GM21723 (cell line): ENCODE data around the gene UBE2B.
"Not testable (repeated sequence)": the region's sequence is repeated elsewhere in the genome, so short reads cannot be mapped to it uniquely, and the experiment has no call there.

Experiments
- ATAC-seq: cut with Tn5 transposase; IDR thresholded peaks from one replicate; pipeline ENCODE4 v1.9.1; 2021; ENCODE audit warnings: mild to moderate bottlenecking, moderate library complexity; ENCODE audit not compliant: unreplicated experiment

UBE2B gene

DNA sequence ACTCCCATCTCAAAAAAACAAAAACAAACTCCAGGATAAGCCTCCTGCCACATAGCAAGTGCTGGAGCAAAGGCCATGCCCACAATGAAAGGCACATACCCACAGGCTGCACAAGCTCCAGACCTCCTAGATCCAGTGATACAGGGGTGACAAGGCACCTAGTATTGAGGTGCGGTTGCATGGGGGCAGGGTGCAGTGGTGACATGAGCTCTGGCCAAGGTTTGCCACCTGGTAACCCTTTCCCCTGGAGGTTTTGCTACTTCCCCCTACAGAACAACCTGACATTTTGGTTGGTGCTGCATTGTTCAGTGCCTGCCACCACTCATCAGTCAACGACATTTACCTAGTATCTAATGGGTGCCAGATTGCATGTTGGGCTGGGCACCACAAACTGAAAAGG lies 25.8 kb downstream of the UBE2B start:
- ATAC-seq, result no peak

DNA sequence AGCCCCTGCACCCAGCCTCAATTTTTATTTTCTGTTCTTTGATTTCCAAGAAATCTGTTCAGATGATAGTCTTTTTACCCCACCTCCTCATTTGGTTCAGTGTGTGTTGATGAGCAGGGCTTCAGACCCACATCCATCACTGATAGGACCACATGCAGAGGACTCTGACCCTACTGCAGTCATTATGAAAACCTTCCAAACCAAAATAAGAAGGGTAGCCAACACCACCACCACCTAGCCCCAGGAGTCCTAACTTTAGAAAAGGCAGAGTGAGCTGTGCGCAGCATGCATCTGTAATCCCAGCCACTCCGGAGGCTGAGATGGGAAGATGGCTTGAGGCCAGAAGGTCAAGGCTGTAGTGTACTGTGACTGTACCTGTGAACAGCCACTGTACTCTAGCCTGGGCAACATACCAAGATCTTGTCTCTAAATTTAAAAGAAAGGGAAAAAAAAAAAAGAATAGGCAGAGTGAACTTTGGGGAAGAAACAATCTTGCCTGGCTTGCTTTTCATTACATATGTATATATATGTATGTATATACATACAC lies 27.3 kb downstream of the UBE2B start:
- no peak for ATAC-seq

DNA sequence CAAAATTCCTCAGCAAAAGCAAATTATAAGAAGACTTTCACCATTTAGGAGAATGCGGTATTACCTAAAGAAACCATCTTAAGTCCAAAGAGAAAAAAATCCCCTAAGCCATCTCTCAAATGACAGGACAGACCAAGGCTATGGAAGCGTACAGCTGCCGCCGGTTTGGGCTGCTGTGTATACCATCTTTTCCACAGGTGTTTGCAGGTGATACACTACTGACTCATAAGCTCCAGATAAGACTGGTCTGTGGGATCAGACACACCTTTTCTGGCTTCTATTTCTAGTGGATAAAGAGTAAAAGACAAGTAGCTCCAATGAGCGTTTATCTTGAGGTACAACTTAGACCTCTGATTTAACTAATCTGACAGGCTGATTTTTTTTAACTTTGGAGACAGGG lies 32.6 kb downstream of the UBE2B start:
- ATAC-seq, result no peak

GRCh38 chr5:134406390-134406789 lies 35.0 kb downstream of the UBE2B start:
- ATAC-seq, result no peak

DNA sequence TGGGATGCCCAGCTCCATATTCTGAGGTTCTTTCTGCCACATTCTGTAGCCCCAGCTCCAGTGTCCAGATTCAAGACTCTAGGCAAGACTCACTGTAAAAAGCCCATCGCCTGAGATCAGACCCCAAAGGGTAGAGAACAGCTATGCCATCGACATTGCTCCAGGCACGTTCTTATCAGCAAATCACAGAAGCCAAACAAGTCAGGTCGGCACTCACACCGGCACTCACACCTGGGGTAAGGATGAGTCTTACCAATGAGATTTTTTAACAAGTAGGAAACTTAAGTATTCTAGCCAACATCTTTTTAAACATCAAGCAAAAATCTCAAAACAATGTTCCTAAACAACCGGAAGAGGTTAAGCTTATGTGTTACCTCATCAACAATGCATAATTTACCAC lies 38.0 kb downstream of the UBE2B start:
- ATAC-seq, result no peak

DNA sequence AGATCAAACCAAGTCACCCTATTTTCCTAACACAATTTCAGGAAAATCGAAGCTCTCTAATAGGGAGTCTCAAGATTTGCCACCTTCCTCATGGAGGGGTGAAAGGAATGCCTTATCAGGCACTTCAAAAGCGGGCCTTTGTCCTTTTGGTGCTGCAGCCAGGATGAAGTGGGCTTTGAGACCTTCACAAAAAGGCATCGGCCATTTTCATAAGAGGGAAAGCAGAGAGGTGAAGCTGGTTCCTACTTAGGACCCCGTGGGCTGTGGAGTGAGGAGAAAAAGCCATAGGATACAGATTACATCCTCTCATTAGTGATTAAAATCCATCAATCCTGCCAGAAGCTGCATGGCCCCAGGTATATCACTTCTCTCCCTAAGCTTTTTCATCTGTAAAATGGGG lies 39.5 kb downstream of the UBE2B start:
- no peak for ATAC-seq

DNA sequence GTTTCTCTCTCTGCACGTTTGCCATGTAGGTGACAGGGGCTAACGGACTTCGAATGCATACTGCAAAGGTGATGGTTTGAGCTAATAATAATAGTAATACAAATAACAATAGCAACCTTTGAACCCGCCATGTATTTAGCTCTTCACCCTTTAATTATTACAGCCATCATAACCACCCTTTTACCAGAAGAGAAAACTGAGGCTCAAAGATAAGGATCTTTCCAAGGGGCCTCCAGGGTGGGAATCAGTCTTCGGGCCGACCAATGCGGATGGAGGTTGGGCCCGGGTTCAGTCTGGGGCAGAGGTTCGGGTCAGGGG lies 39.8 kb downstream of the UBE2B start:
- no peak for ATAC-seq

DNA sequence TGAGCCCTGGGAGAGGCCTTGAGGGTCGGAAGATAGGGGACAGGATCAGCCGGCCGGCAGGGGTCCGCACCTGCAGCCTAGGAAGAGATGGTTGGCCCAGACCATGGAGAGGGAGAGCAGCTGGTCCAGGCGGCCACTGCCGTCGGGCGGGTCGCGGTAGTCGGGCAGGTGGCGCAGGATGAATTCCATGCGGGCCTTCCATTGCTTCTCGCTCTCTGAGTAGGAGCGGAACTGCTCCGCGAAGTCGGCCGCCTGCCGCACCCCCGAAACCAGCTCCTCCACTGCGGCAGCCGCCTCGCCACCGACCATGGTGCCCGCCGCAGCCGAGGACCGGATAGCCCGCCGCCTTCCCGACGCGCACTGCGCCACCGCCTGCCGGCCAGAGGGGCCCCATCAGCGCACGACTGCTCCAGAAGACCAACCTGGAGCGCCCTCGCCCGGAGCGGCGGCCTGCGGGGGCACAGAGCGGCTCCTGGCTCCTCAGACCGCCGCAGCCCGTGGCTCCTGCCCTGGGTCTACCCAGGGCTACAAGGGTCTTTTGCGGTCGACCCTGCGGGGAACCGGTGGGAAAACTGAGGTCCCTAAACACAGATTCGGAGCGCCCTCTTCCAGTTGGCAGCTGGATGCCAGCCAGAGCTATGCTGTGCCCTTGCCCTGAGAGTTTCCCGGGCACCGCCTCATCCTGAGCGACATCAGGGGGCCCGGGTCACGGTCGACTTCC lies 40.3 kb downstream of the UBE2B start, which contains the start of gene CDKN2AIPNL:
TSS of gene CDKN2AIPNL (minus strand) at position 336 of the 721 bp plus-strand sequence. CDS start at position 309, 27 bp downstream.
- peak; percentile 99 for ATAC-seq

DNA sequence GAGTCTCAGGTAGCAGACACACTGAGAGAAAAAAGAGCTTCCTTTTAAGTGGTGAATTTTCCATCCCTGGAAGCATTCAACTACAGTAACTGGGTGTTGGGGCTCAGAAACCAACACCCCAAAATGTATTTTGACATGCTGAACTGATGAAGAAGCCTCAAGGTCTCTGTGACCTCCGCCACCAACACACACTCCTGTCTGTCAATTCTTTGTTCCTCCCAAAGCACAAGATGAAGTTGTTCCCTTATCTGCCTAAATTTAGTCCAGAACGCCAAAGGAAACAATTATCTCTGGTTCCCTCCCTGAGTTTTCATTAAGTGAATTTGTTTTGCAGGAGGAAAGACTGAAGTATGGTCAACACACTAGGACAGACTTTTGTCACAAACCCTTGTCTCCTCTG lies 41.7 kb downstream of the UBE2B start:
- no peak for ATAC-seq

- no peak for ATAC-seq
These were observed 46.3 kb downstream of the UBE2B start for GRCh38 chr5:134417707-134418106.

DNA sequence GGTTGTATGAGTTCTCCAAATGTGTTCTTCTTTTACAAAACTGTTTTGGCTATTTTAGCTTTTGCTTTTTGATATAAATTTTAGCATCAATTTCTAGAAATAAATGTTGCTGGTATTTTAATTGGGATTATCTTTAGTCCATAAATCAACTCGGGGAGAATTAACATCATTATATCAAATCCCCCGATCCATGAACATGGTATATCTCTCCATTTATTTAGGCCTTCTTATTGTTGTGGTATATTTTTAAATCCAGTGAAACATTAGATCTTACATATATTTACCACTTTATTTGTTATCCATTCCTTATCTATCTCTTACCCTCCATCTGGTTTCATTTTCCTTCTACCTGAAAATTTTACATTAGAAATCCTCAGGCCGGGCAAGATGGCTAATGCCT lies 47.6 kb downstream of the UBE2B start:
- ATAC-seq, result no peak

DNA sequence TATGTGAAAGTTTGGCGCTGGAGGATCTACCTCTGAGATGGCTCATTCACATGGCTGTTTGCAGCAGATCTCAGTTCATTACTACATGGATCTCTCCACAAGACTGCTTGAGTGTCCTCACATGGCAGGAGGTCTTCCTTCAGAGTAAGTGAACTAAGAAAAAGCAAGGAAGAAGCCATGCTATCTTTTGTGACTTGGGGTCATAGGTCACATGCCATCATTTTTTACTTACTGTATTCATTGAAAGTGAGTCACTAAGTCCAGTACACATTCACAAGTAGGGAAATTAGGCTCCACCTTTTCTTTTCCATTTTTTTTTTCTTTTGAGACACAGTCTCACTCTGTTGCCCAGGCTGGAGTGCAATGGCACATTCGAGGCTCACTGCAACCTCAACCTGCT lies 49.0 kb downstream of the UBE2B start:
- no peak for ATAC-seq

GRCh38 chr5:134421038-134421437 lies 49.7 kb downstream of the UBE2B start:
- not testable (repeated sequence) for ATAC-seq

DNA sequence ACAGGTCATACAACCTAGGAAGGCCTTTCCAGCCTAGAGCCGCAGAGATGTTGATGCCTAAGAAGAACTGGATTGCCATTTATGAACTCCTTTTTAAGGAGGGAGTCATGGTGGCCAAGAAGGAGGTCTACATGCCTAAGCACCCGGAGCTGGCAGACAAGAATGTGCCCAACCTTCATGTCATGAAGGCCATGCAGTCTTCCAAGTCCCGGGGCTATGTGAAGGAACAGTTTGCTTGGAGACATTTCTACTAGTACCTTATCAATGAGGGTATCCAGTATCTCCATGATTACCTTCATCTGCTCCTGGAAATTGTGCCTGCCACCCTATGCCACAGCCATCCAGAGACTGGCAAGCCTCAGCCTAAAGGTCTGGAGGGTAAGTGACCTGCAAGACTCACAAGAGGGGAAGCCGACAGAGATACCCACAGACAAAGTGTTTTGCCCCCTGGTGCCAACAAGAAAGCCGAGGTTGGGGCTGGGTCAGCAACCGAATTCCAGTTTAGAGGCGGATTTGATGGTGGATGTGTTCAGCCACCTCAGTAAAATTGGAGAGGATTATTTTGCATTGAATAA lies 51.5 kb downstream of the UBE2B start:
- no peak for ATAC-seq

DNA sequence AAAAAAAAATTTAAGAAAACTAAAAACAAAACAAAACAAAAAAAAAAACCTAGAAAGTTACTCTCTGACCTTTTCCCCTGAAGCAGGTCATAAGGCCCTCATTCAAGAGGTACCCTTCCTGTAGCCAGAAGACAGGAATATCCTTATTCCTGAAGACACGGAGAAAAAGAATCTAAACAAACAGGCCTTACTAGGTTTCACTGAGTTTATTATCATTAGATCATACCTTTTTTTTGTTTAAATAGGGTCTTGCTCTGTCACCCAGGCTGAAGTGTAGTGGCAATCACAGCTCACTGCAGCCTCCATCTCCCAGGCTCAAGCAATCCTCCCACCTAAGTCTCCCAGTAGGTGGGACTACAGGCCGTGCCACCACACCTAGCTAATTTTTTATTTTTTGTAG lies 52.0 kb downstream of the UBE2B start:
- no peak for ATAC-seq

GRCh38 chr5:134426361-134426760 lies 55.0 kb downstream of the UBE2B start:
- ATAC-seq, result no peak

- no peak for ATAC-seq
These were observed 56.2 kb downstream of the UBE2B start for GRCh38 chr5:134427540-134428041.

GRCh38 chr5:134430001-134430569 lies 58.7 kb downstream of the UBE2B start:
- no peak for ATAC-seq

GRCh38 chr5:134432174-134432573 lies 60.8 kb downstream of the UBE2B start:
- ATAC-seq, result no peak

- no peak for ATAC-seq
These were observed 61.4 kb downstream of the UBE2B start for GRCh38 chr5:134432677-134433359.

GRCh38 chr5:134435560-134435959 lies 64.2 kb downstream of the UBE2B start:
- ATAC-seq, result no peak
